Measurements from ENCODE around the gene DCXR. TPM values are rescaled to one million over a fixed set of nuclear protein-coding genes. Genes with fewer than 3 reads are reported as not detected.

The DCXR gene
- total and polyA plus RNA-seq, 2 experiments from 2014 or later: 86.9 to 137 TPM

- H3K27ac Mint-ChIP-seq: no peak overlapping the region
- peak; percentile 3; the same call in 1 of the 3 replicates for ATAC-seq
Observed at GRCh38 chr17:82076018-82076784, 38.7 kb upstream of the DCXR start.

More at GRCh38 chr17:82076018-82076784, 38.7 kb upstream of the DCXR start:
- Mint-ChIP-seq H3K27me3 (ENCODE audit: insufficient read depth, low read depth, poor library complexity) (peaks cover 31% of the 10 kb centered on the region), H3K9me3 (no peaks in the 10 kb centered on the region; the same call in 1 of the 3 replicates), H3K4me1 (peaks cover 3% of the 10 kb centered on the region), H3K36me3 (ENCODE audit: low read depth) (peaks cover 26% of the 10 kb centered on the region), H3K4me3 (no peak overlapping the region)
- TF ChIP-seq ETS1 (IDR thresholded peaks at IDR 0.05) (no peak), REST (IDR thresholded peaks at IDR 0.05; ENCODE audit: unreplicated experiment) (no peak), STAT1 (IDR thresholded peaks at IDR 0.05; ENCODE audit: unreplicated experiment) (no peak), POLR2AphosphoS5 (IDR thresholded peaks at IDR 0.05; ENCODE audit: low read depth) (peak; percentile 7; the same call in 1 of the 2 replicates), JUNB (IDR thresholded peaks at IDR 0.05; ENCODE audit: unreplicated experiment) (no peak), CREB1 (CRISPR knock-in tag; IDR thresholded peaks at IDR 0.05; ENCODE audit: low read depth) (no peak)
- Histone ChIP-seq H3K4me2 (no peak overlapping the region), H3K9me2 (ENCODE audit: insufficient read depth) (no peaks in the 10 kb centered on the region), H3K79me2 (replicated peaks; ENCODE audit: insufficient read depth) (no peaks in the 10 kb centered on the region), H3F3A (replicated peaks; ENCODE audit: low read depth) (peaks cover 20% of the 10 kb centered on the region), H3K36me3 (ENCODE audit: insufficient read depth) (peaks cover 10% of the 10 kb centered on the region; the same call in 1 of the 2 replicates), H2AFZ (no peak overlapping the region), H3K4me1 (ENCODE audit: insufficient read depth) (no peaks in the 10 kb centered on the region), H4K20me1 (replicated peaks; ENCODE audit: insufficient read depth) (peaks cover 8% of the 10 kb centered on the region; the same call in 1 of the 2 replicates), H3K4me3 (no peak overlapping the region), H3K27ac (ENCODE audit: low read depth) (0 out of 2 replicates have a peak overlapping the region, but pooled peaks have one; percentile 55), H3K27me3 (ENCODE audit: insufficient read depth) (no peaks in the 10 kb centered on the region; the same call in 1 of the 2 replicates)
- no peak for DNase-seq (ENCODE audit: low spot score)

Measured in GM23338 (cell line).